Bronchial epithelial cell (primary cell): Measurements from ENCODE around the gene DDX47. TPM values are rescaled to one million over a fixed set of nuclear protein-coding genes. Genes with fewer than 3 reads are reported as not detected.
A peak's percentile ranks its signal among the peaks of the same experiment; 100 is the strongest.

Experiments
- DNase-seq: peaks from one replicate; pipeline ENCODE4 v3.0.0-alpha.2; 2010; ENCODE audit warnings: low read depth
- FAIRE-seq: peaks from 2 replicates; lab custom pipeline; 2011; peaks lifted over from hg19 to GRCh38; lab: Jason Lieb, UNC
- H3K27me3 ChIP-seq: 2 replicates; pipeline ENCODE4 v1.5.1; 2011; ENCODE audit warnings: low read length; ENCODE audit not compliant: control insufficient read depth, insufficient read depth
- H3K36me3 ChIP-seq: 2 replicates; pipeline ENCODE4 v1.5.1; 2011; ENCODE audit warnings: low read length; ENCODE audit not compliant: control insufficient read depth, insufficient read depth
- H3K4me3 ChIP-seq: 2 replicates; pipeline ENCODE4 v1.5.1; 2011; ENCODE audit warnings: mild to moderate bottlenecking, low read depth, low read length, control low read depth
- total RNA-seq: library from RNA; depleted of rRNA; stranded (reverse); fragments of >200 nt; gene quantifications from 2 replicates; pipeline ENCODE4 v1.2.1, GENCODE V29; 2014
- TF ChIP-seq, protein P1 (sequence below): IDR thresholded peaks from 2 replicates; pipeline ENCODE4 v1.5.1; 2011; ENCODE audit warnings: mild to moderate bottlenecking, moderate library complexity, low read length, control low read depth, inconsistent platforms; ENCODE audit not compliant: insufficient read depth, severe bottlenecking

DDX47 gene
- total RNA-seq: 42.2 and 56.9 TPM in 2 replicates

DNA sequence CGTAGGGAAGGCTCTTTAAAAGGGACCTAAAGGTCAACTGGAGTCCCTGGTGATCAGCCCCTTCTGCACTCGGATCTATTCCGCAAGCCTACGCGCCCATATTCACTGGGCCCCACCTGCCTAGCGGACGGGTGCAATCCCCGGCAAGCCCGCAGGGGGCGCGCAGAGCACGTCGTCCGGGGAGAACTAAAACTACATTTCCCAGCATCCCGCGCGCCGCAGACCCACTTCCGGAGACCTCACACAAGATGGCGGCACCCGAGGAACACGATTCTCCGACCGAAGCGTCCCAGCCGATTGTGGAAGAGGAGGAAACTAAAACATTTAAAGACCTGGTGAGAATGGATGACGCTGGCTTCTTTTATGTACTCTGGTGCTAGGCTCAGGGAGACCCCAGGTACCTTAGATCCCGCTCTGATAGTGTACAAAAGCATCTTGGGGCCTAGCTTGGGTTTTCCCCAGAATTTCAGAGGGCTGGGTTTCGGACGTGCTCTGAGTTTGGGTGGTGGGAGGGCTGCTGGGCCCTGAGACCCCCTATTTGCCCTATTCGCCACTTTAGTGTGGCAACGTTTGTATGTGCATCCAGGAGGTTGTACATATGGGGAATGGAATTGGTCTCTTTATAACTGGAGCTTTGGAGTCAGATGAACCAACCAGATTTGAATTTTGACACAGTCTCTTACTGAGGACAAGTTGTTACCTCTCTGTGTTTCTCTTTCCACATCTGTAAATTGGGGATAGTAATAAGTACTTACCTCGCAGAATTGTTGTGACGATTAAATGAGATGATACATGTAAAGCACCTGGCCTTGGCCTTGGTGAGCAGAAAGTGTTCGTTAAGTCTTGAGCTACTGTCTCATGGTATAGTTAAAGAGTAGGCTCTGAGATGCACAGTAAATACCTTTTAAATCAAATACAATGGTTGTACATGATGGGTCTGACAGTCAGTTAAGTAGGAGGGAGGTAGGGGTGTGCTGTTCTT, at the start of gene DDX47:
DDX47 (plus strand) TSS at position 227 of the 982 bp plus-strand sequence; CDS start at position 249, 22 bp downstream.
- DNase-seq (peak; percentile 85), FAIRE-seq (no peak)
- TF ChIP-seq, protein P1, sequence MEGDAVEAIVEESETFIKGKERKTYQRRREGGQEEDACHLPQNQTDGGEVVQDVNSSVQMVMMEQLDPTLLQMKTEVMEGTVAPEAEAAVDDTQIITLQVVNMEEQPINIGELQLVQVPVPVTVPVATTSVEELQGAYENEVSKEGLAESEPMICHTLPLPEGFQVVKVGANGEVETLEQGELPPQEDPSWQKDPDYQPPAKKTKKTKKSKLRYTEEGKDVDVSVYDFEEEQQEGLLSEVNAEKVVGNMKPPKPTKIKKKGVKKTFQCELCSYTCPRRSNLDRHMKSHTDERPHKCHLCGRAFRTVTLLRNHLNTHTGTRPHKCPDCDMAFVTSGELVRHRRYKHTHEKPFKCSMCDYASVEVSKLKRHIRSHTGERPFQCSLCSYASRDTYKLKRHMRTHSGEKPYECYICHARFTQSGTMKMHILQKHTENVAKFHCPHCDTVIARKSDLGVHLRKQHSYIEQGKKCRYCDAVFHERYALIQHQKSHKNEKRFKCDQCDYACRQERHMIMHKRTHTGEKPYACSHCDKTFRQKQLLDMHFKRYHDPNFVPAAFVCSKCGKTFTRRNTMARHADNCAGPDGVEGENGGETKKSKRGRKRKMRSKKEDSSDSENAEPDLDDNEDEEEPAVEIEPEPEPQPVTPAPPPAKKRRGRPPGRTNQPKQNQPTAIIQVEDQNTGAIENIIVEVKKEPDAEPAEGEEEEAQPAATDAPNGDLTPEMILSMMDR: peak; percentile 96
- no peaks in the 10 kb centered on the region for H3K27me3 ChIP-seq
- peaks cover 1% of the 10 kb centered on the region for H3K36me3 ChIP-seq
- peak within 1 kb of the TSS; percentile 63 for H3K4me3 ChIP-seq

DNA sequence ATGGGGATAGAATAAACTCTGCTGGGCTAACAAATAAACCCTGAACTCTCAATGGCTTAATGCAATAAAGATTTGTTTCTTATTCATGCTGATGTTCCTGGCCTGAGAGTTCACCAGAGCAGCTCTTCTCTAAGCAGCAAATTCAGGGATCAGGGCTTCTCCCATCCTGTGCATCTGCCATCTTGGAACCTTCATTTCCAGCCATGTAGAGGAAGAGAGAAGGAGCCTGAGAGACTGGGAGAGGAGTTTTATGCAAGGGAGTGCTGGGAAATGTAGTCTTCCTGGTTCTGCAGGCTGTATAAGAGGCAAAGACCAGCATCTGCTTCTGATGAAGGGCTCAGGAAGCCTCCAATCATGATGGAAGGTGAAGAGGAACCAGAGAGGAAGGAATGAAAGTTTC, 48.3 kb upstream of the DDX47 start:
- H3K36me3 ChIP-seq: no peaks in the 10 kb centered on the region
- FAIRE-seq (no peak), DNase-seq (no peak)
- no peak overlapping the region for H3K4me3 ChIP-seq
- TF ChIP-seq, protein P1: no peak
- no peaks in the 10 kb centered on the region for H3K27me3 ChIP-seq

GRCh38 chr12:12770262-12770661, 42.9 kb upstream of the DDX47 start:
- TF ChIP-seq, protein P1: no peak
- H3K27me3 ChIP-seq: peaks cover 2% of the 10 kb centered on the region
- H3K36me3 ChIP-seq: no peaks in the 10 kb centered on the region
- no peak for FAIRE-seq
- H3K4me3 ChIP-seq: no peak overlapping the region
- no peak for DNase-seq

GRCh38 chr12:12774791-12775190, 38.4 kb upstream of the DDX47 start:
- FAIRE-seq (no peak), DNase-seq (no peak)
- TF ChIP-seq, protein P1: no peak
- Histone ChIP-seq H3K4me3 (no peak overlapping the region), H3K27me3 (peaks cover 2% of the 10 kb centered on the region), H3K36me3 (no peaks in the 10 kb centered on the region)

- Histone ChIP-seq H3K36me3 (no peaks in the 10 kb centered on the region), H3K27me3 (peaks cover 2% of the 10 kb centered on the region), H3K4me3 (no peak overlapping the region)
- FAIRE-seq (no peak), DNase-seq (peak; percentile 73)
- TF ChIP-seq, protein P1: no peak
Observed at GRCh38 chr12:12776261-12776660, 36.9 kb upstream of the DDX47 start.
